Fibroblast of pulmonary artery (primary cell): Measurements from ENCODE around the gene TMEM9.

ENCODE experiments used
- DNase-seq: peaks from one replicate; pipeline ENCODE4 v3.0.0-alpha.2; 2010; ENCODE audit warnings: low read depth
- H3K4me3 ChIP-seq: replicated peaks from 2 replicates; pipeline ENCODE4 v1.5.1; 2011; ENCODE audit warnings: low read depth, mild to moderate bottlenecking, control low read depth, low read length, moderate library complexity
- CTCF ChIP-seq: IDR thresholded peaks from 2 replicates; pipeline ENCODE4 v1.5.1; 2011; ENCODE audit warnings: mild to moderate bottlenecking, control low read depth, low read length, inconsistent platforms; ENCODE audit errors: missing control alignments

Gene TMEM9

GRCh38 chr1:201093561-201093960 is 60.7 kb downstream of the TMEM9 start:
- DNase-seq, result no peak
- H3K4me3 ChIP-seq, result no peak overlapping the region
- no peak for TF ChIP-seq CTCF

- TF ChIP-seq CTCF, result no peak
- no peak for DNase-seq
- no peak overlapping the region for H3K4me3 ChIP-seq
These were observed 61.5 kb downstream of the TMEM9 start for GRCh38 chr1:201092738-201093137.

GRCh38 chr1:201091256-201091655 is 63.0 kb downstream of the TMEM9 start:
- no peak for TF ChIP-seq CTCF
- no peak overlapping the region for H3K4me3 ChIP-seq
- no peak for DNase-seq

GRCh38 chr1:201090541-201090940 is 63.7 kb downstream of the TMEM9 start:
- no peak for DNase-seq
- no peak for TF ChIP-seq CTCF
- H3K4me3 ChIP-seq, result no peak overlapping the region

- H3K4me3 ChIP-seq, result no peak overlapping the region
- no peak for DNase-seq
- TF ChIP-seq CTCF, result no peak
These were observed 64.7 kb downstream of the TMEM9 start for GRCh38 chr1:201089596-201089995.

GRCh38 chr1:201088901-201089525 is 65.3 kb downstream of the TMEM9 start:
- H3K4me3 ChIP-seq, result no peak overlapping the region
- no peak for DNase-seq
- no peak for TF ChIP-seq CTCF

GRCh38 chr1:201088395-201088794 is 65.9 kb downstream of the TMEM9 start:
- no peak overlapping the region for H3K4me3 ChIP-seq
- DNase-seq, result no peak
- TF ChIP-seq CTCF, result no peak
